NCI-H187 (cell line): ENCODE measurements around the gene DNAH14.
"Not testable (repeated sequence)": the region's sequence is repeated elsewhere in the genome, so short reads cannot be mapped to it uniquely, and the experiment has no call there.

Source experiments
- DNase-seq, 2 experiments: peaks; one replicate each; lab custom pipeline; 2025; lab: John Stamatoyannopoulos, UW

Gene DNAH14

GRCh38 chr1:225347123-225347683, 417.7 kb downstream of the DNAH14 start:
- no peak for DNase-seq

- DNase-seq, result no peak
Observed at GRCh38 chr1:225348400-225348799, 418.9 kb downstream of the DNAH14 start.

- DNase-seq, result no peak
Observed at GRCh38 chr1:225349826-225350225, 420.4 kb downstream of the DNAH14 start.

GRCh38 chr1:225350872-225351271, 421.4 kb downstream of the DNAH14 start:
- no peak for DNase-seq

- DNase-seq, result no peak
Observed at GRCh38 chr1:225354906-225355305, 425.4 kb downstream of the DNAH14 start.

- DNase-seq, result no peak
Observed at GRCh38 chr1:225355863-225356262, 426.4 kb downstream of the DNAH14 start.

GRCh38 chr1:225360119-225360518, 430.6 kb downstream of the DNAH14 start:
- no peak for DNase-seq

- DNase-seq, result no peak
Observed at GRCh38 chr1:225361176-225361575, 431.7 kb downstream of the DNAH14 start.

GRCh38 chr1:225362805-225363204, 433.3 kb downstream of the DNAH14 start:
- no peak for DNase-seq

- no peak for DNase-seq
Observed at GRCh38 chr1:225364439-225364838, 435.0 kb downstream of the DNAH14 start.

- DNase-seq, result no peak
Observed at GRCh38 chr1:225366018-225366417, 436.5 kb downstream of the DNAH14 start.

GRCh38 chr1:225366552-225366951, 437.1 kb downstream of the DNAH14 start:
- DNase-seq, result no peak

GRCh38 chr1:225368036-225368552, 438.6 kb downstream of the DNAH14 start:
- DNase-seq, result no peak

- DNase-seq, result no peak
Observed at GRCh38 chr1:225371366-225372010, 442.0 kb downstream of the DNAH14 start.

GRCh38 chr1:225373155-225373554, 443.7 kb downstream of the DNAH14 start:
- DNase-seq, result no peak

GRCh38 chr1:225374996-225375395, 445.5 kb downstream of the DNAH14 start:
- no peak for DNase-seq

GRCh38 chr1:225378880-225379279, 449.4 kb downstream of the DNAH14 start:
- DNase-seq, result peak; percentile 4 to 38

GRCh38 chr1:225380691-225381090, 451.2 kb downstream of the DNAH14 start:
- DNase-seq, result no peak

GRCh38 chr1:225386860-225387259, 457.4 kb downstream of the DNAH14 start:
- DNase-seq, result not testable (repeated sequence)

- no peak for DNase-seq
Observed at GRCh38 chr1:225388372-225388771, 458.9 kb downstream of the DNAH14 start.

GRCh38 chr1:225389843-225390242, 460.4 kb downstream of the DNAH14 start:
- DNase-seq, result no peak

GRCh38 chr1:225396357-225396756, 466.9 kb downstream of the DNAH14 start:
- DNase-seq, result no peak

GRCh38 chr1:225400968-225401367, 471.5 kb downstream of the DNAH14 start:
- no peak for DNase-seq
